Stimulated activated effector memory CD8-positive, alpha-beta T cell treated with anti-CD3 and anti-CD28 coated beads, Interleukin-12 subunit alpha, Interleukin-12 subunit beta, amount 100 ng/mL, for 72 hours (primary cell): ENCODE results near the gene VTN.

Experiments
- ATAC-seq: fragments of 150-1000 bp; cut with Tn5 transposase; 2 replicates; pipeline ENCODE4 v1.10.0; 2021
- DNase-seq, 2 donors: peaks; one replicate each; pipeline ENCODE4 v3.0.0; 2021 to 2022; ENCODE audit warnings: low spot score in 2 of 2
- H3K27ac Mint-ChIP-seq: one replicate; pipeline ENCODE4 v1.8.0; 2022; ENCODE audit warnings: mild to moderate bottlenecking, mixed read lengths
- H3K36me3 Mint-ChIP-seq: one replicate; pipeline ENCODE4 v1.8.0; 2022; ENCODE audit warnings: mild to moderate bottlenecking, mixed read lengths
- H3K4me1 Mint-ChIP-seq: one replicate; pipeline ENCODE4 v1.8.0; 2022; ENCODE audit warnings: mixed read lengths
- H3K4me3 Mint-ChIP-seq: one replicate; pipeline ENCODE4 v1.8.0; 2022; ENCODE audit warnings: mild to moderate bottlenecking, mixed read lengths
- H3K9me3 Mint-ChIP-seq: one replicate; pipeline ENCODE4 v1.8.0; 2022; ENCODE audit warnings: mixed read lengths

The VTN gene

GRCh38 chr17:28331891-28332420 lies 38.2 kb downstream of the VTN start:
- H3K4me1 Mint-ChIP-seq, result peaks cover 39% of the 10 kb centered on the region
- ATAC-seq (no peak), DNase-seq (no peak)
- no peaks in the 10 kb centered on the region for H3K9me3 Mint-ChIP-seq
- H3K36me3 Mint-ChIP-seq, result peaks cover 58% of the 10 kb centered on the region
- peak overlapping the region; percentile 33 for H3K27ac Mint-ChIP-seq
- H3K4me3 Mint-ChIP-seq, result no peak overlapping the region

GRCh38 chr17:28330671-28331070 lies 39.4 kb downstream of the VTN start:
- Mint-ChIP-seq H3K4me3 (no peak overlapping the region), H3K4me1 (peaks cover 44% of the 10 kb centered on the region), H3K9me3 (no peaks in the 10 kb centered on the region), H3K27ac (no peak overlapping the region), H3K36me3 (peaks cover 67% of the 10 kb centered on the region)
- DNase-seq, result no peak
- no peak for ATAC-seq

DNA sequence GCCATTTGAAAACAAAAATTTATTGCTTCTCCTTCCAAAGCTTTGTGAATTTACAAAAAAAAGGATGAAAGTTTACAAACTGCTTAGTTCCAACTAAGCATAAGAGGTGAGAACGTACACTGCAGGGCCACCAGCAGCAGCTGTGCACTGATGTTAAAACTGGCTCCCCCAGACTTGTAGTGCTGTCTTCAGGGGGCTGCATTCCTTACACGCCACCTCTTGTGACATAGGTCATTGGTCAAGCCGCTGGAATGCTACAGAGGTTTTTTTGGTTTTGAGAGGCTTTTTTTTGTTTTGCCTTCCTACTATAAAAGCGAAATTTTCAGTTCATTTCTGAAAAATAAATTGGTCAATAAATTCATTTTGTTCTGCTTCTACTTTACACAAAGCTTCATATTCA lies 41.8 kb downstream of the VTN start:
- Mint-ChIP-seq H3K27ac (no peak overlapping the region), H3K4me1 (peaks cover 28% of the 10 kb centered on the region), H3K36me3 (peaks cover 62% of the 10 kb centered on the region), H3K9me3 (no peaks in the 10 kb centered on the region), H3K4me3 (no peak overlapping the region)
- no peak for ATAC-seq
- no peak for DNase-seq

DNA sequence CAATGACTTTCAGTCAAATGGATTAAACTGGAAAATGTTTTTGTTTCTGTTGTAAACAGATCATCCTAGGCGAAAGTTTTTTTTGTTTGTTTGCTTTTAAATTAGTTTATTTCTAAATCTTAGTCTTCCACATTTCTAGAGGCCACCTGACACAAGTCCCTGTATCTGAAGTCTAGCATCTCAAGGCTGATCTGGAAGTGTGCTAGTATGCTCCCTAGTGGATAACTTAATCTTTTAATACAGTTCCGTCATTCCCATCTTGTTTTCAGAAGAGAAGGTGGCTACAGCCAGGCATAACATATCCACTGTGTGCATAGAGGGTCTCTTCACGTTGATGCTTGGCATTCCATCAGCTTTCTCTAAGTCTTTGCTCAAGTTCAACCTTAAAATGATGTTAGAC lies 42.4 kb downstream of the VTN start:
- H3K4me3 Mint-ChIP-seq, result no peak overlapping the region
- peaks cover 62% of the 10 kb centered on the region for H3K36me3 Mint-ChIP-seq
- no peak for DNase-seq
- H3K4me1 Mint-ChIP-seq, result peaks cover 28% of the 10 kb centered on the region
- ATAC-seq, result no peak
- no peaks in the 10 kb centered on the region for H3K9me3 Mint-ChIP-seq
- peak overlapping the region; percentile 52 for H3K27ac Mint-ChIP-seq

DNA sequence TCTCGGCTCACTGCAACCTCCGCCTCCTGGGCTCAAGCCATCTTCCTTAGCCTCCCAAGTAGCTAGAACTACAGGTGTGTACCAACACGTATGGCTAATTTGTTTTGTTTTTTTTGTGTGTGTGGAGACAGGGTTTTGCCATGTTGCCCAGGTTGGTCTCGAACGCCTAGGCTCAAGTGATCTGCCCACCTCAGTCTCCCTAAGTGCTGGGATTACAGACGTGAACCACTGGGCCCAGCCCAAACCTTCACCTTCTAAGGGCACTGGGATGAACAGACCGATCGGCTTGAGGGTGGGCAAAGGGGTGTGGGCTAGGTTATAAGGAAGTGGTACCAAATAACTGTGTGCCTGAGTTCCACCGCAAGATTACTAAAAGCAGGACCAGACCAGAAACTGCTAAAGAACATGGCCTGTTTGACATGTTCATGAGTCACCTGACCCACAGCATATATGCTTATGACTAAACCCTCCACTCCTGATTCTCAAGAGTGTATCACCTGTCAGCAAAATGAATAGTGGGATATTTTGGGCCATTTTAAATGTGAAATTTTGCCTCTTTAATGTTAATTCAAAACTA lies 43.0 kb downstream of the VTN start:
- Mint-ChIP-seq H3K9me3 (no peaks in the 10 kb centered on the region), H3K27ac (peak overlapping the region; percentile 52), H3K4me1 (peaks cover 25% of the 10 kb centered on the region), H3K4me3 (no peak overlapping the region), H3K36me3 (peaks cover 62% of the 10 kb centered on the region)
- peak in 1 of 2 donors; percentile 74 for DNase-seq
- peak; percentile 100 for ATAC-seq

DNA sequence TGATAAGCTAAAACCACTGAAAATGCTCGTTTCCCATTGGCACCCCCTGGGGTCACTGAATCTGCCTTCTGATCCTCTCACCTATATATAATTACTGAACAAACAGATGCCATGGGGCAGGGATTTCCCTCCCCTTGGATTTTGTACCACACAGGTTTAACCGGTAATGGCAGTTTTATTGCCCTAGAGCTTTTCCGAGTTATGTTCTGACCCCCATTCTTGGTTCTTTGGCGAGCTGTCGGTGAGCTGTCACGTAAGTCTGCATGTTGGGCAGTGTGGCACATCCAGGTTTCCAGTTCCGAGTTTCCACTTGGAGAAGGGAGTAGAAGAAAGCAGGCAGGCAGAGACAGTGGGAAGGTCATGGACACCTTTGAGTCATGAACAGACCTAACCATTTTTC lies 44.0 kb downstream of the VTN start:
- DNase-seq, result no peak
- Mint-ChIP-seq H3K36me3 (peaks cover 54% of the 10 kb centered on the region), H3K4me1 (peaks cover 31% of the 10 kb centered on the region), H3K9me3 (no peaks in the 10 kb centered on the region), H3K27ac (no peak overlapping the region), H3K4me3 (no peak overlapping the region)
- no peak for ATAC-seq

DNA sequence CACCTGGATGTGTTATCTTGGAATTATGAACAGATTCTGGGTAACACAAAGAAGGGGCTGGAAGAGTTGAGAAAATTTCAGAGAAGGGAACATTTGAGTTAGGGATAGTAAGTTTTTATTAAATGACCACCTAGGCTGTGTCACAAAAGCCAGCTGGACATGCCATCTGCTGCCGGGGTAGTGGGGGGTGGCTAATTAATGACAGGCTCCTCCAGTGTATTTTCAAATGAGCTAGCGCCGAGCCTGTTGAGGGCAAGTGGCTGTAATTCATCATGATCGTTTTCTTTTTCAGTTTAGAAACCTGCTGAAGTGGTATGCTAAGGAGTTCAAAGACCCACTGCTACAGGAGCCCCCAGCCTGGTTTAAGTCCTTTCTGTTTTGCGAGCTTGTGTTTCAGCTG lies 44.9 kb downstream of the VTN start:
- H3K27ac Mint-ChIP-seq, result no peak overlapping the region
- H3K36me3 Mint-ChIP-seq, result peaks cover 51% of the 10 kb centered on the region
- DNase-seq (no peak), ATAC-seq (no peak)
- H3K9me3 Mint-ChIP-seq, result no peaks in the 10 kb centered on the region
- peaks cover 40% of the 10 kb centered on the region for H3K4me1 Mint-ChIP-seq
- H3K4me3 Mint-ChIP-seq, result no peak overlapping the region

DNA sequence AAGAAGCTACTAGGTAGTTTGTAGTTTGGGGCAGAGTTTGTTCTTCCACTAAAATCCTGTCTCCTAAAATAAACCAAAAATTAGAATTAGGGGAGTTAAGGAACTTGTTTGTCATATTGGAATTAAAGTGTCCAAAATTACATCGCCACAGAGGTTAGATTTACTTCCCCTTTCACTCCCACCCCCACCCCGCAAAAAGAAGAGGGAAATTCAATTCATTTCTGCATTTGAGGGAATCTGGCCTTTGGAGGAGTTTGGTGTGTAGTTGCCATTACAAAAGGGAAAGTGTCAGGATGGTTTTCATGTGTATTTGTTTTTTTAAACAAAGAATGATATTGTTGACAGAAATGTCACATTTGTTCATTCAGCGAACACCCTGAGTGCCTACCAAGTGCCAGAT lies 45.3 kb downstream of the VTN start:
- Mint-ChIP-seq H3K36me3 (peaks cover 51% of the 10 kb centered on the region), H3K27ac (no peak overlapping the region), H3K4me1 (peaks cover 44% of the 10 kb centered on the region), H3K9me3 (no peaks in the 10 kb centered on the region), H3K4me3 (no peak overlapping the region)
- DNase-seq (no peak), ATAC-seq (no peak)

GRCh38 chr17:28324267-28324745 lies 45.8 kb downstream of the VTN start:
- Mint-ChIP-seq H3K36me3 (peaks cover 47% of the 10 kb centered on the region), H3K4me1 (peaks cover 46% of the 10 kb centered on the region), H3K27ac (no peak overlapping the region), H3K9me3 (no peaks in the 10 kb centered on the region), H3K4me3 (no peak overlapping the region)
- DNase-seq (no peak), ATAC-seq (no peak)

- no peak for DNase-seq
These were observed 49.7 kb downstream of the VTN start for GRCh38 chr17:28320215-28321061.

DNA sequence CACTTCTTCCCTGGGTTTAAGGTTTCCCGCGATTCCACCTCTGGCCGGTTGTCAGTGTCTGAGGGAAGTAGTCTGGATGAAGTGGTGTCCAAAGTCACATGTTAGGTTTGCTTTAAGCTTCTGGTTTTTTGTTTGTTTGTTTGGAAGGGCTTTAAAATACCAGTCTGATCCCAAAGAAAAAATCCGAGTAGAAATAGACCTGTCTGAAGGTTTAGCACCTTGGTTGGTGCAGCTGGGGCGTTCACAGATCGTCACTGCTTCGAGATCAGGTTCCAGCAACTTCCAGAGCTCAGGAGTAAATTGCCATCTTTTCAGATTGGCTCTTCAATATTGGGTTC lies 50.5 kb downstream of the VTN start:
- Mint-ChIP-seq H3K36me3 (peaks cover 8% of the 10 kb centered on the region), H3K27ac (peak overlapping the region; percentile 90), H3K4me3 (peak overlapping the region; percentile 91), H3K9me3 (no peaks in the 10 kb centered on the region), H3K4me1 (peaks cover 43% of the 10 kb centered on the region)
- DNase-seq, result no peak
- no peak for ATAC-seq

More at GRCh38 chr17:28320215-28321061, 49.7 kb downstream of the VTN start:
- peaks cover 8% of the 10 kb centered on the region for H3K36me3 Mint-ChIP-seq
- no peaks in the 10 kb centered on the region for H3K9me3 Mint-ChIP-seq
- ATAC-seq, result no peak
- H3K27ac Mint-ChIP-seq, result peak overlapping the region; percentile 90
- H3K4me1 Mint-ChIP-seq, result peaks cover 43% of the 10 kb centered on the region
- peak overlapping the region; percentile 91 for H3K4me3 Mint-ChIP-seq

DNA sequence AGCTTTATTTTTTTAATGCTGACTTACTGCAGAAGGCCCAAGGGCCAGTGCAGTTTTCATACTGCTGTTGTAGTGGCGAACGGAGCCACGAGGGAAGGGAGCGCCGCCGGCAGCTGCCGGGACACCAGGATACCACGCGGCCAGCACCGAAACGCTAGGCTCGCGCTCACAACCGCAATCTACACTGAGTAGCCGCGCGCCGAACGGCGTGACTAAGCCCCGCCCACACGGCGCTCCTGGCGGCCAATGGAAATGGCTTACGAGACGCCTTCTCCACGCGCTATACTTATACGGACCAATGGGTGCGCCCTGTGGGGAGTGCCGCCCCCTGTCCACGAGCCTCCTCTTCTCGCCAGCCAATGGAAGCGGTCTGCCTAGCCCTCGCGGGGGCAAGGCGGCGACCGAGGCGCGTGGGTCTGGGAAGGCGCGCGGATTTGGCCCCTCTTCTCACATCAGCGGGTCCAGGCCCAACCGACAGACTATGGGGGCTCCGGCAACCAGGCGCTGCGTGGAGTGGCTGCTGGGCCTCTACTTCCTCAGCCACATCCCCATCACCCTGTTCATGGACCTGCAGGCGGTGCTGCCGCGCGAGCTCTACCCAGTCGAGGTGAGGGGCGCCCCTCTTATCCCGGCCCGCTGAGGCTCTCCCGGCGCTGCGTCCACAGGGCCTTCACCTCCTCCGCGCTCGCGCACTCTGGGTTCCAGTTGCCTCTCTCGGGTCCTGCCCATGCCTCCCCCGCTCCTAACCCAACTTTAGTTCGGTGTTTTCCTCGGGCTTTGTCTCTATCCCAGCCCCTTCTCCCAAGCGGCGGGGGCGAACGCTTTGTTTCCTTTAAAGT lies 51.1 kb downstream of the VTN start, which contains the start of gene TMEM97:
Gene TMEM97, plus strand, starts transcription at position 442 of the 839 bp plus-strand sequence. Its CDS starts 40 bp downstream, at position 482.
- H3K36me3 Mint-ChIP-seq, result peaks cover 8% of the 10 kb centered on the region
- H3K4me3 Mint-ChIP-seq, result peak within 1 kb of the TSS; percentile 91
- H3K4me1 Mint-ChIP-seq, result peaks cover 43% of the 10 kb centered on the region
- DNase-seq (peak; percentile 90 to 95), ATAC-seq (peak; percentile 99)
- H3K9me3 Mint-ChIP-seq, result no peaks in the 10 kb centered on the region
- H3K27ac Mint-ChIP-seq, result peak within 1 kb of the TSS; percentile 90

DNA sequence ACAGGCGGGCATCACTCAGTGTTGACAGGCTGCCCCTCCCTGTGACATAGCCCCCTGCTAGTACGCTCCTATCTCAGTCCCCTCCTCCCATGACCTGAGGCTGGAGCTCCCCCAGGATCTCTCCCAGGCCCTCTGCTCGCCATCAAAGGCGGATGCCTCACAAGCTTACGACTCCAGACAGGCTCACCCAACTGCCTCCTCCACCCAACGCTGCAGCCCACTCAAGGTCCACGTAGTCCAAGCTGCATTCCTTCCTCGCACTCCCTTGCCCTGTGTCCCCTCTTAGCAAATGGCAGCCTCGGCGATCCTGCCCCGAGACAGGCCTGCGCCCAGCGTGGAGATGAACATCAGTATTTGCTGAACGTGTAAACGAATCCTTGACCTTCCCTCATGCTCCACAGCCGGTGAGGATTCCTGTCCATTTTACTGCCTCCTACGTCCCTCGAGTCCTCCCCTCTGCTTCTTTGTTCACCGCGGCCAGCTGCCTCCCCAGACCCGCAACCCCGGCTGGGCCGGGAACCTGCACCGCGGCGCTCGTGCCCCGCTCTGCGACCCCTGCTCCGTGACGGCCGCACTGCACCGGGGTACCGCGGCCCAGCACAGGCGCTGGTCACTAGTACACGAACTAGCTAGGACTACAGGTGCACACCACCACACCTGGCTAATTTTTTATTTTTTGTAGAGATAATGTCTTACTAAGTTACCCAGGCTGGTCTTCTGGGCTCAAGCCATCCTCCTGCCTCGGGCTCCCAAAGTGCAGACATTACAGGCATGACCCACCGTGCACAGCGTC lies 51.9 kb downstream of the VTN start:
- Mint-ChIP-seq H3K27ac (peak overlapping the region; percentile 90), H3K36me3 (peaks cover 8% of the 10 kb centered on the region), H3K9me3 (no peaks in the 10 kb centered on the region), H3K4me1 (peaks cover 43% of the 10 kb centered on the region), H3K4me3 (peak overlapping the region; percentile 91)
- peak; percentile 35 for ATAC-seq
- no peak for DNase-seq
